Endothelial cell (in vitro differentiated cells): ENCODE measurements around the gene PRPS1L1. TPM values are rescaled to one million over a fixed set of nuclear protein-coding genes. Genes with fewer than 3 reads are reported as not detected.
A peak's percentile ranks its signal among the peaks of the same experiment; 100 is the strongest.

ENCODE experiments used
- DNase-seq: peaks from one replicate; pipeline ENCODE4 v3.0.0; 2021; ENCODE audit warnings: low spot score
- H3K27ac Mint-ChIP-seq: one replicate; pipeline ENCODE4 v1.8.0; 2021; ENCODE audit warnings: mixed read lengths, inconsistent platforms; ENCODE audit not compliant: unreplicated experiment
- H3K27me3 Mint-ChIP-seq: one replicate; pipeline ENCODE4 v1.8.0; 2021; ENCODE audit warnings: mild to moderate bottlenecking, moderate library complexity, mixed read lengths, inconsistent platforms; ENCODE audit not compliant: unreplicated experiment
- H3K36me3 Mint-ChIP-seq: one replicate; pipeline ENCODE4 v1.8.0; 2021; ENCODE audit warnings: mild to moderate bottlenecking, low read depth, mixed read lengths, inconsistent platforms; ENCODE audit not compliant: unreplicated experiment
- H3K4me1 Mint-ChIP-seq: one replicate; pipeline ENCODE4 v1.8.0; 2021; ENCODE audit warnings: mild to moderate bottlenecking, mixed read lengths, inconsistent platforms; ENCODE audit not compliant: unreplicated experiment
- H3K4me3 Mint-ChIP-seq: one replicate; pipeline ENCODE4 v1.8.0; 2021; ENCODE audit warnings: mild to moderate bottlenecking, mixed read lengths, inconsistent platforms; ENCODE audit not compliant: unreplicated experiment
- H3K9me3 Mint-ChIP-seq: one replicate; pipeline ENCODE4 v1.8.0; 2021; ENCODE audit warnings: mixed read lengths, inconsistent platforms; ENCODE audit not compliant: unreplicated experiment
- long read RNA-seq: library from polyadenylated mRNA; unstranded; transcript quantifications from one replicate; pipeline ENCODE4 v2.0.0, GENCODE V29; 2020; ENCODE audit not compliant: unreplicated experiment
- total RNA-seq: library from RNA; stranded (reverse); fragmentation: NEBNext Ultra II Directional; extraction: Animal tissue kit (Norgen Biotek cat#: 25700); gene quantifications from one replicate; pipeline ENCODE4 v1.2.1, GENCODE V29; 2021; ENCODE audit not compliant: unreplicated experiment
- TF ChIP-seq, protein P1 (sequence below): fragments of 200-600 bp; sonication (generic); IDR thresholded peaks from one replicate; pipeline ENCODE4 v1.5.0; 2021; ENCODE audit warnings: antibody characterized with exemption; ENCODE audit not compliant: unreplicated experiment

The PRPS1L1 gene
- not detected for total RNA-seq
- long read RNA-seq = 0 reads

DNA sequence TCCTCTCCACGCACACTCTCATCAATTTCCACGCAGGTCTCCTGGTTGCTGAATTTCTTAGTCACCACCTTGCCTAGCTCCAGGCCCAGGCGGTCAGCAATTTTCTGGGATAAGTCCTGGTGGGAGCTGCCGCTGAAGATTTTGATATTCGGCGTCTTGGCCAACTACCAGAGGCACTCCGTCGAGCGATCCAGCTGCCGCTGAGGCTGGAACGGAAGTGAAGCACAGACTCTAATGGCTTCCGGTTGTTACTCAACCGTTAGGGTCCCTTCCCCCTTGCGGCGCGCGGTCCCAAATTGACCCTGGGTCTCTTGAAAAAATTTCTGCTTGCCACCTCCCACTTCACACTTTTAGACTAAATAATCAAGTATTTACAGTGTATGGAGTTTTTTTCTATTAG is at the start of gene PRPS1L1:
PRPS1L1 (minus strand) TSS at position 219 of the 400 bp plus-strand sequence.
- no peak within 1 kb of the TSS for H3K4me3 Mint-ChIP-seq
- no peak within 1 kb of the TSS for H3K27ac Mint-ChIP-seq
- TF ChIP-seq, protein P1, sequence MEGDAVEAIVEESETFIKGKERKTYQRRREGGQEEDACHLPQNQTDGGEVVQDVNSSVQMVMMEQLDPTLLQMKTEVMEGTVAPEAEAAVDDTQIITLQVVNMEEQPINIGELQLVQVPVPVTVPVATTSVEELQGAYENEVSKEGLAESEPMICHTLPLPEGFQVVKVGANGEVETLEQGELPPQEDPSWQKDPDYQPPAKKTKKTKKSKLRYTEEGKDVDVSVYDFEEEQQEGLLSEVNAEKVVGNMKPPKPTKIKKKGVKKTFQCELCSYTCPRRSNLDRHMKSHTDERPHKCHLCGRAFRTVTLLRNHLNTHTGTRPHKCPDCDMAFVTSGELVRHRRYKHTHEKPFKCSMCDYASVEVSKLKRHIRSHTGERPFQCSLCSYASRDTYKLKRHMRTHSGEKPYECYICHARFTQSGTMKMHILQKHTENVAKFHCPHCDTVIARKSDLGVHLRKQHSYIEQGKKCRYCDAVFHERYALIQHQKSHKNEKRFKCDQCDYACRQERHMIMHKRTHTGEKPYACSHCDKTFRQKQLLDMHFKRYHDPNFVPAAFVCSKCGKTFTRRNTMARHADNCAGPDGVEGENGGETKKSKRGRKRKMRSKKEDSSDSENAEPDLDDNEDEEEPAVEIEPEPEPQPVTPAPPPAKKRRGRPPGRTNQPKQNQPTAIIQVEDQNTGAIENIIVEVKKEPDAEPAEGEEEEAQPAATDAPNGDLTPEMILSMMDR = no peak
- H3K36me3 Mint-ChIP-seq = no peaks in the 10 kb centered on the region
- H3K27me3 Mint-ChIP-seq = no peaks in the 10 kb centered on the region
- H3K9me3 Mint-ChIP-seq = no peaks in the 10 kb centered on the region
- DNase-seq = no peak
- H3K4me1 Mint-ChIP-seq = no peaks in the 10 kb centered on the region

DNA sequence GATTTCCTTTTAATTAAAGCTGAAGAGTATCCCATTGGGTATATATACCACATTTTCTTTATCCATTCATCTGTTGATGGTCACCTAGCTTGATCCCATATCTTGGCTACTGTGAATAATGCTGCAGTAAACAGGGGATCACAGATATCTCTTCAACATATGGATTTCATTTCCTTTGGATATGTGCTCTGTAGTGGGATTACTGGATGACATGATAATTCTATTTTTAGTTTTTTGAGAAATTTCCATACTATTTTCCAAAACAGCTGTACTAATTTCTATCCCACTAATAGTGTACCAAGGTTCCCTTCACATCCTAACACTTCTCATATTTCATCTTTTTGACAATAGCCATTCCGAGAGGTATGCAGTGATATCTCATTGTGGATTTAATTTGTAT is 48.8 kb upstream of the PRPS1L1 start:
- no peak overlapping the region for H3K4me3 Mint-ChIP-seq
- H3K36me3 Mint-ChIP-seq = no peaks in the 10 kb centered on the region
- no peaks in the 10 kb centered on the region for H3K9me3 Mint-ChIP-seq
- H3K27ac Mint-ChIP-seq = no peak overlapping the region
- no peak for DNase-seq
- H3K27me3 Mint-ChIP-seq = no peaks in the 10 kb centered on the region
- TF ChIP-seq, protein P1 = no peak
- H3K4me1 Mint-ChIP-seq = no peaks in the 10 kb centered on the region

DNA sequence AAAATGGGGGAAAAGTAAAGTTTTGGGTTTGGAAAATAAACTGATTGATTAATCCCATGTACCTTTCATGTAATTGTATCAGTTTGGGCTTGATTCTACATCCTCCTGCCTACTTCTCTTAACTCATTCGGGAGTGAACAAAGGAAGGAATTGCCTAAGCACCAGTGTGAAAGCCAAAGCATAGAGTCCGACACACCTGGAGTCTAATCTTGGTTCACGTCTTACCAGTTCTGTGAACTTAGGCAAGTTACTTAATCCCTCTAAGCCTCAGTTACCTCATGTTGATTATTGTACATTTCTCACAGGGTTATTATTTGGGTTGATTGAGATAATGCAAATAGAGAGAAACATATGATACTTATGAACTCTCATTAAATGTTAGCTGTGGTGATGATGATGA is 41.1 kb upstream of the PRPS1L1 start:
- TF ChIP-seq, protein P1 = no peak
- H3K4me3 Mint-ChIP-seq = no peak overlapping the region
- H3K27ac Mint-ChIP-seq = no peak overlapping the region
- no peaks in the 10 kb centered on the region for H3K9me3 Mint-ChIP-seq
- no peaks in the 10 kb centered on the region for H3K27me3 Mint-ChIP-seq
- H3K4me1 Mint-ChIP-seq = no peaks in the 10 kb centered on the region
- H3K36me3 Mint-ChIP-seq = no peaks in the 10 kb centered on the region
- DNase-seq = no peak

DNA sequence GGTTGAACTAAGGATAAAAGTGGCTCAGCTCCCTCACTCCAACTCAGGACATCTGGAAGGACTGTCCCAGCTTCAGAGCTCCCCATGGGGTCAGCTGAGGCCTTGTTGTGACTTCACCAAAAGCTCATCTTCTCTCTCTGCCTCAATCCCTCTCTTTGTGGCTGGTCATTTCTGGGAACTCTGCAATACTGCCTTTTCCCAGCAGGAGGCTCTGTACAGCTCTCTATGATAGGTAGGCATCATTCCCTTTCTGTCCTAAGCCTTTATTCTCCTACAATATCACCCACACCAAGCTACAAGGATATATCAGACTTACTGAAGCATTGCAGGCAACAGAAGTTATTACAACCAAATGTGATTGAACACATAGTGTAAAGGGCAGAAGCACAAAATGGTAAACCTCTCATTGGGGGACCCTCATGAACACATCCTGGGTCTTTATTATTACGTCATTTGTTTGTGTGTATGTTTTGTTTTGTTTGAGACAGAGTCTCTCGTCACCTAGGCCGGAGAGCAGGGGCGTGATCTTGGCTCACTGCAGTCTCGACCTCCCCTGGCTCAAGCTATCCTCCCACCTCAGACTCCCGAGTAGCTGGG is 36.7 kb upstream of the PRPS1L1 start:
- no peak overlapping the region for H3K4me3 Mint-ChIP-seq
- DNase-seq = peak; percentile 69
- TF ChIP-seq, protein P1 = peak; percentile 64
- H3K36me3 Mint-ChIP-seq = no peaks in the 10 kb centered on the region
- H3K27me3 Mint-ChIP-seq = no peaks in the 10 kb centered on the region
- no peak overlapping the region for H3K27ac Mint-ChIP-seq
- no peaks in the 10 kb centered on the region for H3K9me3 Mint-ChIP-seq
- H3K4me1 Mint-ChIP-seq = no peaks in the 10 kb centered on the region

- no peak for DNase-seq
- no peaks in the 10 kb centered on the region for H3K4me1 Mint-ChIP-seq
Observed at GRCh38 chr7:18063149-18063901, 35.7 kb upstream of the PRPS1L1 start.

More at GRCh38 chr7:18063149-18063901, 35.7 kb upstream of the PRPS1L1 start:
- Mint-ChIP-seq H3K4me3 (no peak overlapping the region), H3K27me3 (peaks cover 3% of the 10 kb centered on the region), H3K9me3 (no peaks in the 10 kb centered on the region), H3K27ac (no peak overlapping the region), H3K36me3 (no peaks in the 10 kb centered on the region)
- TF ChIP-seq, protein P1 = no peak
